ENCODE measurements around the gene MINPP1. TPM values are rescaled to one million over a fixed set of nuclear protein-coding genes. Genes with fewer than 3 reads are reported as not detected.

The MINPP1 gene
- total and polyA plus RNA-seq, 2 of the 4 experiments (the other 2 are of a cell fraction), result 11.7 to 14.4 TPM

DNA sequence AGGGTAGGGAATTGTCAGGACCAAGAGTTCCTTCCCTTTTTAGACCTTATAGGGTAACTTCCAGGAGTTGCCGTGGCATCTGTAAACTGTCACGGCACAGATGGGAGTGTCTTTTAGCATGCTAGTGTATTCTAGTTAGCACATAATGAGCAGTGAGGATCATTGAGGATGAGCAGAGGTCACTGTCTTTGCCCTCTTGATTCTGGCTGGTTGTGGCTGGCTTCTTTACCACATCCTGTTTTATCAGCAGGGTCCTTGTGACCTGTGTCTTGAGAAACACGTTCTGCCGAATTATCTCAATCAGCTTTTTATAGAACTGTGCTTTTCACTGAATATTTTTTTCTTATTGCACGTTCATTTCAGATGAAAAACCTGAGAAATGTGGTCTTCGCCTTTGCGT lies 41.5 kb downstream of the MINPP1 start:
- Histone ChIP-seq H2BK120ac (ENCODE audit: low read depth, low read length) (peak overlapping the region; percentile 32; the same call in 1 of the 2 replicates), H3K27ac (ENCODE audit: insufficient read depth, low read length) (no peak overlapping the region), H3K23ac (ENCODE audit: low read depth, low read length) (0 out of 2 replicates have a peak overlapping the region, but pooled peaks have one; percentile 7), H3K9me1 (ENCODE audit: insufficient read depth, low read length) (peaks cover 13% of the 10 kb centered on the region), H4K8ac (ENCODE audit: low read depth in 2 of 2, low read length in 2 of 2) (peak overlapping the region; percentile 33 to 46; a peak in 2 of 4 replicates), H3K56ac (ENCODE audit: extremely low read depth, insufficient read depth, low read length) (no peak overlapping the region), H2AK5ac (ENCODE audit: low read depth, low read length) (peak overlapping the region; percentile 47), H3K9ac (ENCODE audit: low read depth, low read length) (no peak overlapping the region), H4K20me1 (ENCODE audit: insufficient read depth, low read length) (peaks cover 3% of the 10 kb centered on the region; the same call in 1 of the 2 replicates), H3K4me3 (ENCODE audit: insufficient read depth, low read depth, low read length) (no peak overlapping the region), H2AFZ (replicated peaks; ENCODE audit: low read length, poor library complexity) (no peak overlapping the region), H4K91ac (ENCODE audit: insufficient read depth, low read depth, low read length) (no peak overlapping the region), H3K14ac (replicated peaks; ENCODE audit: low read depth, low read length) (no peak overlapping the region), H4K5ac (ENCODE audit: low read depth, low read length) (0 out of 2 replicates have a peak overlapping the region, but pooled peaks have one; percentile 32), H2BK15ac (ENCODE audit: low read depth, low read length) (0 out of 3 replicates have a peak overlapping the region, but pooled peaks have one; percentile 3), H2AK9ac (replicated peaks; ENCODE audit: low read depth, low read length, poor library complexity) (no peak overlapping the region), H3K36me3 (ENCODE audit: control insufficient read depth, insufficient read depth, low read length) (peaks cover 11% of the 10 kb centered on the region), H3K4me1 (ENCODE audit: control insufficient read depth, insufficient read depth, low read length) (peaks cover 27% of the 10 kb centered on the region), H3K4me2 (ENCODE audit: low read depth, low read length) (no peak overlapping the region), H3K9me3 (ENCODE audit: control insufficient read depth, insufficient read depth, low read length) (no peaks in the 10 kb centered on the region), H3K4ac (ENCODE audit: low read depth, low read length) (peak overlapping the region; percentile 50), H3K18ac (ENCODE audit: low read depth, low read length) (0 out of 2 replicates have a peak overlapping the region, but pooled peaks have one; percentile 3), H2BK20ac (ENCODE audit: low read depth, low read length) (peak overlapping the region; percentile 63; the same call in 1 of the 2 replicates), H3K27me3 (ENCODE audit: control insufficient read depth, insufficient read depth, low read length) (no peaks in the 10 kb centered on the region), H2BK5ac (ENCODE audit: low read depth, low read length, poor library complexity, severe bottlenecking) (peak overlapping the region; percentile 15), H3K79me1 (ENCODE audit: low read depth in 1 of 2, low read length in 2 of 2) (peaks cover 29 to 63% of the 10 kb centered on the region in 2 experiments)
- no peak for ATAC-seq (ENCODE audit: low read depth)
- no TSS peak for BruUV-seq (replicated peaks)
- ChIA-PET POLR2A (ENCODE audit: unreplicated experiment) (no interaction called here), CTCF (no interaction called here)
- WGBS, 2 experiments (ENCODE audit: extremely low coverage in 2 of 2, insufficient read length in 1 of 2), result 80% methylated on average over 1 of the region's 7 CpGs; no CpG with 5 or more reads in 1 of the 2 experiments
- TF ChIP-seq MAFK (IDR thresholded peaks at IDR 0.05; ENCODE audit: low read depth, low read length), result no peak
- no peak for TF ChIP-seq RCOR1 (IDR thresholded peaks at IDR 0.05; ENCODE audit: insufficient replicate concordance, low read length)
- no peak for TF ChIP-seq BHLHE40 (IDR thresholded peaks at IDR 0.05; ENCODE audit: low read depth, low read length)
- TF ChIP-seq NFE2L2 (IDR thresholded peaks at IDR 0.05; ENCODE audit: low read depth, low read length), result no peak
- no peak for TF ChIP-seq MAZ (IDR thresholded peaks at IDR 0.05; ENCODE audit: borderline replicate concordance, low read depth, low read length)
- no peak for TF ChIP-seq RAD21 (IDR thresholded peaks at IDR 0.05; ENCODE audit: low read length)
- TF ChIP-seq, protein P1, sequence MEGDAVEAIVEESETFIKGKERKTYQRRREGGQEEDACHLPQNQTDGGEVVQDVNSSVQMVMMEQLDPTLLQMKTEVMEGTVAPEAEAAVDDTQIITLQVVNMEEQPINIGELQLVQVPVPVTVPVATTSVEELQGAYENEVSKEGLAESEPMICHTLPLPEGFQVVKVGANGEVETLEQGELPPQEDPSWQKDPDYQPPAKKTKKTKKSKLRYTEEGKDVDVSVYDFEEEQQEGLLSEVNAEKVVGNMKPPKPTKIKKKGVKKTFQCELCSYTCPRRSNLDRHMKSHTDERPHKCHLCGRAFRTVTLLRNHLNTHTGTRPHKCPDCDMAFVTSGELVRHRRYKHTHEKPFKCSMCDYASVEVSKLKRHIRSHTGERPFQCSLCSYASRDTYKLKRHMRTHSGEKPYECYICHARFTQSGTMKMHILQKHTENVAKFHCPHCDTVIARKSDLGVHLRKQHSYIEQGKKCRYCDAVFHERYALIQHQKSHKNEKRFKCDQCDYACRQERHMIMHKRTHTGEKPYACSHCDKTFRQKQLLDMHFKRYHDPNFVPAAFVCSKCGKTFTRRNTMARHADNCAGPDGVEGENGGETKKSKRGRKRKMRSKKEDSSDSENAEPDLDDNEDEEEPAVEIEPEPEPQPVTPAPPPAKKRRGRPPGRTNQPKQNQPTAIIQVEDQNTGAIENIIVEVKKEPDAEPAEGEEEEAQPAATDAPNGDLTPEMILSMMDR (conservative IDR thresholded peaks at IDR 0.05; ENCODE audit: low read depth, low read length), result no peak
- no peak for TF ChIP-seq POLR2A (IDR thresholded peaks at IDR 0.05; ENCODE audit: low read depth, low read length)
- no peak for TF ChIP-seq RFX5 (IDR thresholded peaks at IDR 0.05; ENCODE audit: low read depth, low read length)
- TF ChIP-seq, protein P2, sequence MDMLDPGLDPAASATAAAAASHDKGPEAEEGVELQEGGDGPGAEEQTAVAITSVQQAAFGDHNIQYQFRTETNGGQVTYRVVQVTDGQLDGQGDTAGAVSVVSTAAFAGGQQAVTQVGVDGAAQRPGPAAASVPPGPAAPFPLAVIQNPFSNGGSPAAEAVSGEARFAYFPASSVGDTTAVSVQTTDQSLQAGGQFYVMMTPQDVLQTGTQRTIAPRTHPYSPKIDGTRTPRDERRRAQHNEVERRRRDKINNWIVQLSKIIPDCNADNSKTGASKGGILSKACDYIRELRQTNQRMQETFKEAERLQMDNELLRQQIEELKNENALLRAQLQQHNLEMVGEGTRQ (IDR thresholded peaks at IDR 0.05; ENCODE audit: low read depth, low read length), result no peak
- TF ChIP-seq SMC3 (IDR thresholded peaks at IDR 0.05; ENCODE audit: low read depth, low read length), result no peak
- no peak for TF ChIP-seq MXI1 (IDR thresholded peaks at IDR 0.05; ENCODE audit: borderline replicate concordance, low read depth, low read length)
- TF ChIP-seq CEBPB (IDR thresholded peaks at IDR 0.05; ENCODE audit: low read depth, low read length), result no peak
- intact Hi-C loops (cut with micrococcal nuclease) (no loop called here), in situ Hi-C loops (cut with MboI; ENCODE audit: low sequenced_read_pairs) (loop anchor here (10.0 kb wide), 2 partner anchors 59 to 189 kb away; no protein-coding TSS in a partner anchor), dilution Hi-C loops (cut with HindIII; ENCODE audit: low sequenced_read_pairs, unreplicated experiment) (no loop called here)
- no peak for DNase-seq
